ENCODE data around the gene SLC25A38. TPM values are rescaled to one million over a fixed set of nuclear protein-coding genes. Genes with fewer than 3 reads are reported as not detected.

SLC25A38 gene
- total RNA-seq, 4 donors from 2014 or later = 20.3 to 45.7 (median 36.1) TPM

DNA sequence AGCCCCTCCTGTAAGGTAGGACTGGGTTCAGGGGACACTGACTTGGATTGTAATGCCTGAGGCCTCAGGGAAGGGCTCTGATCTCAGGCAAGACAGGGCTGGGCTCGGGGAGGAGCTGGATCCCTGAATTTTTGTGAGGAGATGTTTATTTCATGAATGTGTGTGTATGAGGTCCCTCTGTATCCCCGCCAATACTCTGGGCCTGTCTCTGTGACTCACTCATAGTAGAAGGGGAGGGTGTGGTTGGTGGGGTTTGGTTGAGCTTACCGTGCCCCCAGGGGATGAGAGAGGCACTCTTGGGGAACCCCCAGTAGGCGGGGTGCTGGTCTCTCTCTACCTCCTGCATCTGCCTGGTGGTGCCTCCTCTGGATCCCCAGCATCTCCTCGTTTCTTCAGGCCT, 51.4 kb downstream of the SLC25A38 start:
- WGBS = 67% methylated on average over 3 of the region's 5 CpGs
- no peak for DNase-seq (ENCODE audit: extremely low spot score)

DNA sequence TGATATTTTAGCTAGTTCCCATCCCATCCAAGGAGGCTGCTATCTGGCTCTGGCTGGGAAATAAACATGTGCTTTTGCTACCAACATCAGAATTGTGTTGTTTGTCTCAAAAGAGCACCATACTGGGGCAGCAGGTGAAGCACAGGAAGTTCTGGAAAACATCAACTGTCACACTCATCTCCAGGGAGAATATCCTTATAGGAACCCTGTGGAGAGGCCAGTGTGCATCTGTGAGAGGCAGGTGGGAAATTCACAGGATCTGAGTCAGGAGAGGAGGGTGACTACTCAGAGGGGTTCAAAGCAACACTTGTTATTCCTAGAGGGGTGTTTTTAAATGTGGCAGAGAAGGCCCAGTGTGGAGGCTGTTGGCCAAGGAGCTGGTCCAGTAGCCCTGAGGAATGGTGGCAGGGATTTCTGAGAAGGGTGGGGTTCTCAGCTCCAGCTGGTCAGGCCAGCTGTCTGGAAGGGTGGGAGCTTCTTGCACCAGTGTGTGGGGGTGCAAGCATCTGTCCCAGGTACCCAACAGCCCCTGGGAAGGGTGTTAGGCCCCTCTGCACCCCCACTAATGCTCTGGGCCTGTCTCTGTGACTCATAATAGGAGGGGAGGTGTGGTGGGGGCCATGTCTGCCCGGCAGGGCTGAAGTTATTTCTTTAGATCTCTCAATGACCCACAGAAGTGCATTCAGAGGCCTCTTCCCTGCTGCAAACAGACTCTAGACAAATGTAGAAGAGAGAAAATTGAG, 52.0 kb downstream of the SLC25A38 start:
- no peak overlapping the region for H3K27ac ChIP-seq (replicated peaks in 1 of 4)
- no peak for DNase-seq (ENCODE audit: extremely low spot score)
- WGBS = 50% methylated on average over 1 of the region's 1 CpG

More for the DNA sequence above, 51.4 kb downstream of the SLC25A38 start:
- Histone ChIP-seq H3K27ac (replicated peaks in 1 of 4) (no peak overlapping the region), H3K4me1 (peaks cover 0 to 7% (median 4%) of the 10 kb centered on the region in 4 donors), H3K27me3 (peaks cover 0 to 7% (median 0%) of the 10 kb centered on the region in 4 donors), H3K36me3 (no peaks in the 10 kb centered on the region), H3K4me3 (no peak overlapping the region), H3K9me3 (no peaks in the 10 kb centered on the region)
- intact Hi-C loops (cut with DNase I) = no loop called here
- no peak for TF ChIP-seq POLR2AphosphoS5 (IDR thresholded peaks at IDR 0.05)
- TF ChIP-seq EP300 (IDR thresholded peaks at IDR 0.05) = no peak
- TF ChIP-seq POLR2A (IDR thresholded peaks at IDR 0.05; ENCODE audit: low read depth) = no peak
- TF ChIP-seq, protein P1, sequence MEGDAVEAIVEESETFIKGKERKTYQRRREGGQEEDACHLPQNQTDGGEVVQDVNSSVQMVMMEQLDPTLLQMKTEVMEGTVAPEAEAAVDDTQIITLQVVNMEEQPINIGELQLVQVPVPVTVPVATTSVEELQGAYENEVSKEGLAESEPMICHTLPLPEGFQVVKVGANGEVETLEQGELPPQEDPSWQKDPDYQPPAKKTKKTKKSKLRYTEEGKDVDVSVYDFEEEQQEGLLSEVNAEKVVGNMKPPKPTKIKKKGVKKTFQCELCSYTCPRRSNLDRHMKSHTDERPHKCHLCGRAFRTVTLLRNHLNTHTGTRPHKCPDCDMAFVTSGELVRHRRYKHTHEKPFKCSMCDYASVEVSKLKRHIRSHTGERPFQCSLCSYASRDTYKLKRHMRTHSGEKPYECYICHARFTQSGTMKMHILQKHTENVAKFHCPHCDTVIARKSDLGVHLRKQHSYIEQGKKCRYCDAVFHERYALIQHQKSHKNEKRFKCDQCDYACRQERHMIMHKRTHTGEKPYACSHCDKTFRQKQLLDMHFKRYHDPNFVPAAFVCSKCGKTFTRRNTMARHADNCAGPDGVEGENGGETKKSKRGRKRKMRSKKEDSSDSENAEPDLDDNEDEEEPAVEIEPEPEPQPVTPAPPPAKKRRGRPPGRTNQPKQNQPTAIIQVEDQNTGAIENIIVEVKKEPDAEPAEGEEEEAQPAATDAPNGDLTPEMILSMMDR (IDR thresholded peaks at IDR 0.05) = no peak

DNA sequence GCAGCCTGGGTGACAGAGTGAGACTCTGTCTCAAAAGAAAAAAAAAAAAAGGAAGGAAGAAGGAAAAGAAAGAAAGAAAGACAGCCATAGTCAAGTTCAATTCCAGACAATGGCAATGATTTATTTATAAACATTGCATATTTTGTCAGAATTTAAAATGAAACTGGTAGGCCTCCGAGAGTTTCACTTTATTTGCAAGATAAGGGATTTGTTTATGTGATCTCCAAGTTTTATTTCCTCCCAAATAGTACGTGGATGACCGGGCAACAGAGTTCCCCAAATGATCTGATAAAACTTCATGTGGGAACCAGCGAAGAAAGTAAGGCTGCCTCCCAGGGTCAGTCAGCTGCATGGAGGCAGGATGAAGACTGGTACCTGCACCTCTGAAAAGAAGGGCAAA, 55.7 kb downstream of the SLC25A38 start:
- intact Hi-C loops (cut with DNase I) = no loop called here

More for the DNA sequence above, 52.0 kb downstream of the SLC25A38 start:
- intact Hi-C loops (cut with DNase I) = no loop called here
- H3K9me3 ChIP-seq = no peaks in the 10 kb centered on the region
- no peak overlapping the region for H3K4me3 ChIP-seq
- no peak for TF ChIP-seq POLR2A (IDR thresholded peaks at IDR 0.05; ENCODE audit: low read depth)
- TF ChIP-seq EP300 (IDR thresholded peaks at IDR 0.05) = no peak
- TF ChIP-seq POLR2AphosphoS5 (IDR thresholded peaks at IDR 0.05) = no peak
- TF ChIP-seq, protein P1 (IDR thresholded peaks at IDR 0.05) = no peak
- peaks cover 0 to 7% (median 4%) of the 10 kb centered on the region in 4 donors for H3K4me1 ChIP-seq
- H3K36me3 ChIP-seq = no peaks in the 10 kb centered on the region
- H3K27me3 ChIP-seq = peaks cover 0 to 4% (median 0%) of the 10 kb centered on the region in 4 donors

DNA sequence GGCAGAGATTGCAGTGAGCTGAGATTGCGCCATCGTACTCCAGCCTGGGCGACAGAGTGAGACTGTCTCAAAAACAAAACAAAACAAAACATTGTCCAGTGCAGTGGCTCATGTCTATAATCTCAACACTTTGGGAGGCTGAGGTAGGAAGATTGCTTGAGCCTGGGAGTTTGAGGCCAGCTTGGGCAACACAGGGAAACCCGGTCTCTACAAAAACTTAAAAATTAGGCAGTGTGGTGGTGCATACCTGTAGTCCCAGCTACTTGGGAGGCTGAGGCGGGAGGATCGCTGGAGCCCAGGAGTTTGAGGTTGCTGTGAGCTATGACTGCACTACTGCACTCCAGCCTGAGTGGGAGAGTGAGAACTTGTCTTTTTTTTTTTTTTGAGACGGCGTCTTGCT, 57.1 kb downstream of the SLC25A38 start:
- H3K27ac ChIP-seq (replicated peaks in 1 of 4) = no peak overlapping the region
- no peak overlapping the region for H3K4me3 ChIP-seq
- no peak for DNase-seq (ENCODE audit: extremely low spot score)
- no peaks in the 10 kb centered on the region for H3K4me1 ChIP-seq
- intact Hi-C loops (cut with DNase I) = no loop called here
- WGBS = 92% methylated on average over 8 of the region's 8 CpGs
- H3K9me3 ChIP-seq = no peaks in the 10 kb centered on the region
- TF ChIP-seq POLR2A (IDR thresholded peaks at IDR 0.05; ENCODE audit: low read depth) (no peak), POLR2AphosphoS5 (IDR thresholded peaks at IDR 0.05) (no peak), EP300 (IDR thresholded peaks at IDR 0.05) (no peak)
- TF ChIP-seq, protein P1 (IDR thresholded peaks at IDR 0.05) = no peak
- no peaks in the 10 kb centered on the region for H3K36me3 ChIP-seq
- peaks cover 0 to 6% (median 0%) of the 10 kb centered on the region in 4 donors for H3K27me3 ChIP-seq

More for the DNA sequence above, 55.7 kb downstream of the SLC25A38 start:
- no peaks in the 10 kb centered on the region for H3K4me1 ChIP-seq
- TF ChIP-seq EP300 (IDR thresholded peaks at IDR 0.05) = no peak
- TF ChIP-seq, protein P1 (IDR thresholded peaks at IDR 0.05) = no peak
- no peak for TF ChIP-seq POLR2AphosphoS5 (IDR thresholded peaks at IDR 0.05)
- TF ChIP-seq POLR2A (IDR thresholded peaks at IDR 0.05; ENCODE audit: low read depth) = no peak
- H3K4me3 ChIP-seq = no peak overlapping the region
- peaks cover 0 to 6% (median 0%) of the 10 kb centered on the region in 4 donors for H3K27me3 ChIP-seq
- 72% methylated on average over 4 of the region's 4 CpGs for WGBS
- H3K36me3 ChIP-seq = no peaks in the 10 kb centered on the region
- no peak for DNase-seq (ENCODE audit: extremely low spot score)
- H3K9me3 ChIP-seq = no peaks in the 10 kb centered on the region
- no peak overlapping the region for H3K27ac ChIP-seq (replicated peaks in 1 of 4)

All from esophagus muscularis mucosa (tissue), 4 donors.